Endothelial cell of umbilical vein (primary cell): ENCODE data around the gene KLC4. TPM values are rescaled to one million over a fixed set of nuclear protein-coding genes. Genes with fewer than 3 reads are reported as not detected.

Experiments
- BruUV-seq: library from RNA; stranded (reverse); fragments of 400-500 nt; replicated peaks from 2 replicates; lab custom pipeline; 2021; lab: Mats Ljungman, UMichigan
- CTCF ChIA-PET: fragments of 300-600, 350-600 bp; sonication (Branson Sonifier 250); formaldehyde crosslinking; loops from one replicate; lab custom pipeline; 2021; ENCODE audit warnings: antibody characterized with exemption, inconsistent platforms; lab: Charles Lee
- POLR2A ChIA-PET: fragments of 300-600, 350-600 bp; sonication (Branson Sonifier 250); formaldehyde crosslinking; loops from one replicate; lab custom pipeline; 2021; ENCODE audit warnings: antibody characterized with exemption, inconsistent platforms; lab: Charles Lee
- DNase-seq: peaks from one replicate; pipeline ENCODE4 v3.0.0-alpha.2; 2011; ENCODE audit warnings: low read depth, low spot score
- FAIRE-seq: peaks from 2 replicates; lab custom pipeline; 2011; peaks lifted over from hg19 to GRCh38; lab: Jason Lieb, UNC
- H2AFZ ChIP-seq: 2 replicates; pipeline ENCODE4 v1.6.0; 2012; ENCODE audit warnings: low read depth, low read length, control low read depth, inconsistent platforms
- H3K27ac ChIP-seq: 2 replicates; pipeline ENCODE4 v1.5.1; 2011; ENCODE audit warnings: low read depth, mild to moderate bottlenecking, control low read depth, low read length, moderate library complexity; ENCODE audit not compliant: insufficient read depth
- H3K27me3 ChIP-seq, 2 experiments: 2 replicates each; pipeline versions ENCODE4 v1.6.0 to v1.6.1; 2011; ENCODE audit warnings: low read length in 2 of 2, mixed read lengths in 1 of 2; ENCODE audit not compliant: control insufficient read depth in 2 of 2, insufficient read depth in 2 of 2
- H3K36me3 ChIP-seq, 2 experiments: 2 replicates in 1 of 2; 3 replicates in 1 of 2; pipeline ENCODE4 v1.5.1; 2011; ENCODE audit warnings: low read length in 2 of 2, mild to moderate bottlenecking in 1 of 2, moderate library complexity in 1 of 2; ENCODE audit not compliant: control insufficient read depth in 2 of 2, insufficient read depth in 2 of 2; ENCODE audit errors: extremely low read depth in 1 of 2
- H3K4me1 ChIP-seq: 3 replicates; pipeline ENCODE4 v1.5.1; 2011; ENCODE audit warnings: mild to moderate bottlenecking, low read length; ENCODE audit not compliant: control insufficient read depth, insufficient read depth; ENCODE audit errors: extremely low read depth
- H3K4me2 ChIP-seq: 2 replicates; pipeline ENCODE4 v1.6.1; 2011; ENCODE audit warnings: low read length, control low read depth, mixed read lengths; ENCODE audit not compliant: insufficient read depth
- H3K4me3 ChIP-seq, 3 experiments: fragments of 200-600 bp in 1 of 3; sonication (generic), shearing (Covaris generic) in 1 of 3; replicated peaks in 1 of 3; 2 replicates each; pipeline ENCODE4 v1.5.1; 2011 to 2016; ENCODE audit warnings: control low read depth in 3 of 3, low read length in 3 of 3, mild to moderate bottlenecking in 2 of 3, inconsistent platforms in 1 of 3, low read depth in 1 of 3, moderate library complexity in 1 of 3; ENCODE audit not compliant: insufficient read depth in 1 of 3
- H3K79me2 ChIP-seq: 2 replicates; pipeline ENCODE4 v1.6.0; 2012; ENCODE audit warnings: low read length, inconsistent platforms; ENCODE audit not compliant: control insufficient read depth, insufficient read depth
- H3K9ac ChIP-seq: replicated peaks from 2 replicates; pipeline ENCODE3; 2011; ENCODE audit warnings: low read length, control low read depth; ENCODE audit not compliant: insufficient read depth; ENCODE audit errors: extremely low read depth
- H3K9me1 ChIP-seq: replicated peaks from 3 replicates; pipeline ENCODE4 v1.6.0; 2011; ENCODE audit warnings: mild to moderate bottlenecking, low read length; ENCODE audit not compliant: control insufficient read depth, insufficient read depth; ENCODE audit errors: extremely low read depth
- H3K9me3 ChIP-seq: replicated peaks from 2 replicates; pipeline ENCODE4 v1.5.1; 2012; ENCODE audit warnings: low read length, inconsistent platforms; ENCODE audit not compliant: control insufficient read depth, insufficient read depth
- H4K20me1 ChIP-seq: replicated peaks from 2 replicates; pipeline ENCODE3; 2011; ENCODE audit warnings: mild to moderate bottlenecking, low read length; ENCODE audit not compliant: control insufficient read depth, insufficient read depth; ENCODE audit errors: extremely low read depth
- EZH2 ChIP-seq: IDR thresholded peaks from 2 replicates; pipeline ENCODE4 v1.6.1; 2012; ENCODE audit warnings: borderline replicate concordance, low read depth, mild to moderate bottlenecking, moderate library complexity, low read length, inconsistent platforms; ENCODE audit not compliant: severe bottlenecking
- FOS ChIP-seq: IDR thresholded peaks from 2 replicates; pipeline ENCODE4 v1.6.1; 2011; ENCODE audit warnings: mild to moderate bottlenecking, low read length, moderate library complexity, borderline replicate concordance; ENCODE audit not compliant: insufficient read depth
- GATA2 ChIP-seq: IDR thresholded peaks from 2 replicates; pipeline ENCODE4 v1.7.0; 2011; ENCODE audit warnings: low read depth, mild to moderate bottlenecking, moderate library complexity, mixed read lengths, low read length; ENCODE audit not compliant: insufficient read length, insufficient read depth
- JUN ChIP-seq: IDR thresholded peaks from 2 replicates; pipeline ENCODE4 v1.6.1; 2011; ENCODE audit warnings: borderline replicate concordance, low read depth; ENCODE audit not compliant: insufficient read length, insufficient read depth
- MYC ChIP-seq: IDR thresholded peaks from one replicate; pipeline ENCODE4 v1.6.1; 2011; ENCODE audit warnings: mild to moderate bottlenecking, low read depth, low read length
- POLR2A ChIP-seq: IDR thresholded peaks from 2 replicates; pipeline ENCODE4 v1.6.1; 2012; ENCODE audit warnings: low read depth, mild to moderate bottlenecking, control low read depth, low read length
- POLR2AphosphoS5 ChIP-seq: IDR thresholded peaks from 2 replicates; pipeline ENCODE4 v1.6.1; 2012; ENCODE audit warnings: low read depth, mild to moderate bottlenecking, control low read depth, low read length, moderate library complexity; ENCODE audit not compliant: insufficient read depth
- dilution Hi-C: fragments of 300-500 bp; cut with MboI; formaldehyde crosslinking; loops from one replicate; pipeline ENCODE4 v1.15.0; 2019; ENCODE audit warnings: low sequenced_read_pairs; ENCODE audit not compliant: extremely low pct_ligation_motif_present
- intact Hi-C: fragments of 100-400 bp; cut with micrococcal nuclease; formaldehyde crosslinking; loops from one replicate; pipeline ENCODE4 v1.10.0; 2022
- polyA plus RNA-seq, 4 experiments: library from polyadenylated mRNA; depleted of rRNA in 3 of 4; stranded (reverse) in 3 of 4; unstranded in 1 of 4; fragments of >200 nt; gene quantifications; 2 replicates each; pipeline versions ENCODE4 v1.2.1 to v1.2.3, GENCODE V29; 2011 to 2012; ENCODE audit warnings: missing spikeins in 1 of 4
- total RNA-seq: library from RNA; stranded (reverse); gene quantifications from 2 replicates; pipeline ENCODE4 v1.2.3, GENCODE V29; 2021
- TF ChIP-seq, protein P1 (sequence below): IDR thresholded peaks from 2 replicates; pipeline ENCODE4 v1.6.1; 2011; ENCODE audit not compliant: insufficient read depth, insufficient read length
- TF ChIP-seq, protein P2 (sequence below), 2 donors: IDR thresholded peaks; 1 replicate in 1 of 2; 2 replicates in 1 of 2; pipeline ENCODE4 v1.5.1; 2011; ENCODE audit warnings: low read length in 2 of 2, mild to moderate bottlenecking in 2 of 2, moderate library complexity in 2 of 2, control low read depth in 1 of 2, inconsistent platforms in 1 of 2, low read depth in 1 of 2; ENCODE audit not compliant: insufficient read depth in 1 of 2; ENCODE audit errors: extremely low read depth in 1 of 2

The KLC4 gene
- total and polyA plus RNA-seq, 2 donors (not counting 3 experiments of a cell fraction or from before 2014, with no cell fraction given) = 17.7 to 26.8 TPM

DNA sequence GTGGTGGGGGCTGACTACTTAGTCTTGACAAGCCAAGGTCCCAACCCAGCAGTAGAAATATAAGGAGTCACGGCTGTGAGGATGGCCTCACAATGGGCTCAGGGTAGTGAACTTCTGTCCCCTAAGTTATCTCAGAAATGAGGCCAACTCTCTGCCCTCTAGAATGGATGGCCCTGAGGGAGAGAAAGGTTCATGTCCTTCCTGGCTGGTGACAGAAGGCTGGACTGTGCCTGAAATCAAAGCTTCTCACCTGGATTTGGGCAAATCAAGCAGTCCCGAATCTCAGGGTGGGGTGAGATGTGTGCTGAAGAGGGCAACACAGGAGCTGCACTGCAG is 25.3 kb upstream of the KLC4 start:
- no peak overlapping the region for H2AFZ ChIP-seq
- ChIA-PET CTCF (interaction anchor here (2.9 kb wide), 1 partner anchor 110 kb away, joined by 8 read pairs; no protein-coding TSS in a partner anchor), POLR2A (no interaction called here)
- H3K36me3 ChIP-seq = peaks cover 6 to 38% of the 10 kb centered on the region in 2 experiments
- DNase-seq (no peak), FAIRE-seq (no peak)
- H3K4me3 ChIP-seq = no peak overlapping the region
- no peaks in the 10 kb centered on the region for H4K20me1 ChIP-seq
- no TSS peak for BruUV-seq
- no peaks in the 10 kb centered on the region for H3K9me1 ChIP-seq
- dilution Hi-C loops = no loop called here
- no peak overlapping the region for H3K27ac ChIP-seq
- no peak overlapping the region for H3K9ac ChIP-seq
- H3K27me3 ChIP-seq = no peaks in the 10 kb centered on the region
- no peak overlapping the region for H3K4me2 ChIP-seq
- no peak for TF ChIP-seq MYC
- TF ChIP-seq, protein P1, sequence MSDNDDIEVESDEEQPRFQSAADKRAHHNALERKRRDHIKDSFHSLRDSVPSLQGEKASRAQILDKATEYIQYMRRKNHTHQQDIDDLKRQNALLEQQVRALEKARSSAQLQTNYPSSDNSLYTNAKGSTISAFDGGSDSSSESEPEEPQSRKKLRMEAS = no peak
- TF ChIP-seq JUN = no peak
- TF ChIP-seq POLR2AphosphoS5 = no peak
- TF ChIP-seq, protein P2, sequence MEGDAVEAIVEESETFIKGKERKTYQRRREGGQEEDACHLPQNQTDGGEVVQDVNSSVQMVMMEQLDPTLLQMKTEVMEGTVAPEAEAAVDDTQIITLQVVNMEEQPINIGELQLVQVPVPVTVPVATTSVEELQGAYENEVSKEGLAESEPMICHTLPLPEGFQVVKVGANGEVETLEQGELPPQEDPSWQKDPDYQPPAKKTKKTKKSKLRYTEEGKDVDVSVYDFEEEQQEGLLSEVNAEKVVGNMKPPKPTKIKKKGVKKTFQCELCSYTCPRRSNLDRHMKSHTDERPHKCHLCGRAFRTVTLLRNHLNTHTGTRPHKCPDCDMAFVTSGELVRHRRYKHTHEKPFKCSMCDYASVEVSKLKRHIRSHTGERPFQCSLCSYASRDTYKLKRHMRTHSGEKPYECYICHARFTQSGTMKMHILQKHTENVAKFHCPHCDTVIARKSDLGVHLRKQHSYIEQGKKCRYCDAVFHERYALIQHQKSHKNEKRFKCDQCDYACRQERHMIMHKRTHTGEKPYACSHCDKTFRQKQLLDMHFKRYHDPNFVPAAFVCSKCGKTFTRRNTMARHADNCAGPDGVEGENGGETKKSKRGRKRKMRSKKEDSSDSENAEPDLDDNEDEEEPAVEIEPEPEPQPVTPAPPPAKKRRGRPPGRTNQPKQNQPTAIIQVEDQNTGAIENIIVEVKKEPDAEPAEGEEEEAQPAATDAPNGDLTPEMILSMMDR (IDR thresholded peaks at IDR 0.05; ENCODE audit: extremely low read depth in 1 of 2, insufficient read depth in 1 of 2, low read depth in 1 of 2, low read length in 2 of 2) = no peak
- TF ChIP-seq POLR2A = no peak
- TF ChIP-seq EZH2 = no peak
- TF ChIP-seq FOS = no peak
- TF ChIP-seq GATA2 = no peak
- no peaks in the 10 kb centered on the region for H3K9me3 ChIP-seq
- no peaks in the 10 kb centered on the region for H3K4me1 ChIP-seq
- intact Hi-C loops = no loop called here
- H3K79me2 ChIP-seq = no peaks in the 10 kb centered on the region
